Right lobe of liver (tissue), 4 donors: Measurements from ENCODE around the gene FILIP1.

ENCODE experiments used
- CTCF ChIP-seq, 4 donors: fragments of 200-600 bp in 3 of 4; fragments of 450-650 bp in 1 of 4; IDR thresholded peaks; one replicate each; pipeline versions ENCODE4 v1.5.1 to v1.8.0; 2016 to 2022; ENCODE audit warnings: antibody characterized with exemption in 4 of 4, mild to moderate bottlenecking in 2 of 4
- POLR2A ChIP-seq: fragments of 450-650 bp; IDR thresholded peaks from one replicate; pipeline ENCODE4 v1.6.1; 2017; ENCODE audit warnings: antibody characterized with exemption, mild to moderate bottlenecking
- donor health status: DM: no; HTN: no; CAD: no.
- donor health status: DM: no; HTN: no; CAD: no.
- donor health status: DM: no; HTN: yes; CAD: no.

GRCh38 chr6:75444899-75445298 lies 48.7 kb downstream of the FILIP1 start:
- TF ChIP-seq CTCF (IDR thresholded peaks at IDR 0.05) (no peak), POLR2A (no peak)
